Stimulated activated naive CD4-positive, alpha-beta T cell treated with Interleukin-2 at 50 U/mL for 16 hours (primary cell): ENCODE results near the gene BSND.
"Not testable (repeated sequence)": the region's sequence is repeated elsewhere in the genome, so short reads cannot be mapped to it uniquely, and the experiment has no call there.

Source experiments
- DNase-seq: peaks from one replicate; lab custom pipeline; 2025; lab: John Stamatoyannopoulos, UW

The BSND gene

DNA sequence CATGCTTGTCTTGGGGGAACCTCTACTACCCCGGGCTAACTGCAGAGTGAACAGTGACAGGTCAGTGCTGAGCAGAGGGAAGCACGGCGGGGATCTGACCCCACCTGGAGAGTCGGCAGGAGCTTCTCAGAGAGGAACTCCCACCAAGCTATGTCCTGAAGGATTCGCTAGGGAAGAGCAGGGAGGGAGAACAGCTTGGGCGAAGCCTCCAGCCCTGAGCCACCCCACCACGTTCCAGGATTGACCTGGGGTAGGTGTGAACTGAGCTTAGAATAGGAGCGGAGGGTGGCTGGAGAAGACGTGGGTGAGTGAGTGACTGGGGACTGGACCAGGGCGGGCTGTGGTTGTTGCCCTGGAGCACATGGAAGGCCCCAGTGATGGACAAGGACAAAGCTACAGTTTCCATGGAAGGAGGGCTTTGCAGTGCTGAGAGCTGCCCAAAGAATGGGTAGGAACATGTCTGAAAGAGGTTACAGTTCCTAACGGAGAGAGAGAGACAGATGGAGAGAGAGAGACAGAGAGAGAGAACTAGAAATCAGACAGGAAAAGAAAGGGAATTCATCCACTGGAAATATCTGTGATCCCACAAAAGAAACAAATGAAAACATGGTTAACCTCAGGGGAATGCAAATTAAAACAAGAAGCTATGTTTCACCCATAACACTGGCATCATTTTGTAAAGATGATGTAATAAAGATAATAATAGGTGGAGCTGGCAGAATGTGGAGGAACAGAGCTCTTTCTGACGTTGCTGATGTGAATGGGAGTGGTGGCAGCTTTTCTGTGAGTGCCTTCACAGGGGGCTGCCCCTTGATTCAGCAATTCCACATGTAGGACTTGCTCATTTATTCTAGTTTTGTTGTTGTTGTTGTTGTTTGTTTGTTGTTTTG lies 17.2 kb downstream of the BSND start:
- no peak for DNase-seq

DNA sequence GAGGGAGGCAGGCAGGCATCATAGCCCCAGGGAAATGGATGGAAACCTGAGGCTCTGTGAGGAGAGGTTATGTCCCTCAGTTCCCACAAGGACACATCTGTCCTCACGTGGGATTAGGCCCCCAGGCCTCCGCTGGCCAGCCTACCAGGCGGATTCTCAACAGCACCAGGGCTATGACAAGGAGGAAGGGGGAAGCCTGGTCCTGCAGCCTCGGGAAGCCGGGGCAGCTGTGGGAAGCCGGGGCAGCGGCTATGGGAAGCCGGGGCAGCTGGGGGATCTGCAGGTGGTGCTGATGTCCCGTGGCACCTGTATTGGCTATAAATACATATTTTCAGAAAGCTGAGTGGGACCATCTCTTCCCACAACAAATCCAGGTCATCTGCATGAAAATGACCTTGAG lies 19.7 kb downstream of the BSND start:
- DNase-seq: no peak

DNA sequence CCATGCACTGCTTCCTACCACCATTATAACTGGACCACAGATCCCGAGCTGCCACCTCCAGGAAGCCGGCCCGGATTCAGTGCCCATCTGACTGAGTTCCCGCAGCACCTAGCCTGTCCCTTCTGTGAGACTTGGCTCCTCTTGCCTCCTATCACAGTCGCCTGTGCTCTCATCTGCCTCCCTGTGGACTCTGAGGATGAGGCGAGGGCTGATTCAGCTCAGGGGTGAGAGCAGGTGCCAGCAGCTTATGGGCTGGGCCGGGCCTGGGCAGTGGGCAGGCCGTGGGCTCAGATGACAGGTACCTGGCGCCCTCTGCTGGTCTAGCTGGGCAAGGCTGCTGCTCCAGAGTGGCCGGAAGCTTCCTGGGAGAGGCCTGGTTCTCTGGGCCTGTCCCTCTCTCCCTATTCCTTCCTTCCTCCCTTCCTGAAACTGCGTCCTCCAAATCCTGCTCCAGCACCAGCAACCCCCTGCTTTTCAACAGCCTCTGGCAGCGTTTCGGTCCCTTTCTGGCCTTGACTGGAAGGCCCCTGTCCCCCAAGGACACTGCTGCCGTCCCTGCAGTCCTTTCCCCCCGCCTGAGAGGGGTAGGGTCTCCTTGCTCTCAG lies 23.3 kb downstream of the BSND start:
- DNase-seq: peak; percentile 51

GRCh38 chr1:55024163-55024562 lies 25.4 kb downstream of the BSND start:
- DNase-seq: not testable (repeated sequence)

DNA sequence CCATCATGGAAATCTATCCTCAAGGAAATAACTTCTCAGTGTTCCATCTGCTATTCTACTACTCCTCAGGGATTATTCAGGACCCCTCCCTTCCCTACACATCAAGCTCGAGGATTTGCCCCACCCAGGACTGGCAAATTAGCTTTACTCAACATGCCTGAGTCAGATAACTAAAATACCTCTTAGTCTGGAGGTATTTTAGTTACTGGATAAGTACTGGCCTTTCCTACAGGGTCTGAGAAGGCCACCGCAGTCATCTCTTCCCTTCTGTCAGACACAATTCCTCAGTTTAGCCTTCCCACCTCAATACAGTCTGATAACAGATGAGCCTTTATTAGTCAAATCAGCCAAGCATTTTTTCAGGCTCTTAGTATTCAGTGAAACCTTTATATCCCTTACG lies 27.9 kb downstream of the BSND start:
- DNase-seq: not testable (repeated sequence)

- DNase-seq: not testable (repeated sequence)
Observed at GRCh38 chr1:55031098-55031497, 32.4 kb downstream of the BSND start.

DNA sequence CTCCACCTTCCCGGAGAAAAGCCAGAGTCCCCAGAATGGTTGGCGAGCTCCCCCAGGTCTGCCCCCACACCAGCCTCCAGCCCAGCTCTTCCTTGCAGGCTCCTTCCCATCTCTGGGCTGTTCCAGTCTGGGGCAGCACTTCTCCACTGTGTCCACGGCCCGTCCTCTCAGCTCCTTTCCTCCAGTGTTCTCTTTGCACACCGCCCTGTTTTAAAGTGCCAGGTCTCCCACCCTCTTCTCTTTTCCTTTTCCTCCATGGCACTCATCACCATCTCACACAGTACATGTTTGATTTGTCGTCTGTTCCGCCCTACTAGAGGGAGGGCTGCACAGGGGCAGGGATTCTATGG lies 34.5 kb downstream of the BSND start:
- no peak for DNase-seq

- DNase-seq: no peak
Observed at GRCh38 chr1:55034476-55035133, 35.9 kb downstream of the BSND start.

DNA sequence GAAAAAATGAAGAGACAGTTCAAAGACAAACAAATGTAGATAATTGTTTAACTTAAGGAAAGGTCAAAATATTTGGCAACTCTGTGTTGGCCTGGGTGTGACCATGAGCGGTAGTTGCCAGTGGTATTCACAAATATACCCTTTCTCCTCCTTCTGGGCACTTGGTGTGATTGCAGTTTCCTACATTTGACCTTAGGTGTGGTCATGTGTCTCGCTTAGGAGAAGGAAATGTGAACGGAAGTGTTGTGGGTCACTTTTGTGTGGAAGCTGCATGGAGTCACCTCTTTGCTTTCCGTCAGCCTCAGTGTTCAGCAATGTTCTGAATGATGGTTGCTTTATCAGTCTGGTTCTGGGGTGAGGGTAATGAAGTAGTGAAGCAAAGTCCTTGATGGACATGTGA lies 37.2 kb downstream of the BSND start:
- DNase-seq: no peak

DNA sequence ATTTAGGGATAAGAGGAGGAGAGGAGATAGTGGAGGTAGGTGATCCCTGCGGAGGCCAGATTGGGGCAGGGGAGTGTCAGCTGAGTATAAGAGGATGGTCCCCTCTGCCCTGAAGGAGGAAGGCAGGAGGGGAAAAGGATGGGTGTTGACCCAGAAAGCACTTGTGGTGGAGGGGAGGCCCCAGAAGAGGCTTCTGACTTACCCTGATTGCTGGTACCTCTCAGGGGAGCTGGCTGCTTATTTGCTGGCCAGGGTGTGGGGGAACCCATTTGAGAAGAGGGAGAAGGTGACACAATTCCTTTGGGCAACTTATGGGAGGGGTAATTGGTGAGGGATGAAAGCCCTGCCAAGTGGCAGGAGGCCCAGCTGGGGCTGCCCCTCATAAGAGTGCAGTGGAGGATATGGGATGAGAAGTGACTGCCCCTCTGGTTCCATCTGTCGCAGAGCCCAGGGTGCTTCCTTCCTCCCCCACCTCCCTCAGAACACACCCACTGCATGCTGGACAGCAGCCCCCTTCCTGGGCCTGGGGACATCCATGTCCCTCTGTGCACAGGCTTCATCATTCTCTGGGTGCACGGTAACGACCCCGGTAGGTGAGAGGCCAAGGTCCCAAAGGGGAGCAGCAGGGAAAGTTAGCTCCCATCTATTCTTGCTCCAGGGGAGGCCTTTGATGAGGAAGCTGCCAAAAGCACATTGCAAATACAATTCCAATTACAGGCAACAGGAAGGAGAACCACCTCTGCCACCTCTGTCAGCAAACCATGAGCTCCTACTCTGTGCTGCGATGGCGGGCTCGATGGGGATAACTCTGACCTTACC lies 39.2 kb downstream of the BSND start:
- no peak for DNase-seq

GRCh38 chr1:55038552-55038838 lies 39.8 kb downstream of the BSND start:
- no peak for DNase-seq

DNA sequence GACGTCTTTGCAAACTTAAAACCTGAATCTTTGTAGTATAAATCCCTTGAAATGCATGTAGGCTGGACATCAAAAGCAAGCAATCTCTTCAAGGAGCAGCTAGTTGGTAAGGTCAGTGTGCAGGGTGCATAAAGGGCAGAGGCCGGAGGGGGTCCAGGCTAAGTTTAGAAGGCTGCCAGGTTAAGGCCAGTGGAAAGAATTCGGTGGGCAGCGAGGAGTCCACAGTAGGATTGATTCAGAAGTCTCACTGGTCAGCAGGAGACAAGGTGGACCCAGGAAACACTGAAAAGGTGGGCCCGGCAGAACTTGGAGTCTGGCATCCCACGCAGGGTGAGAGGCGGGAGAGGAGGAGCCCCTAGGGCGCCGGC lies 40.2 kb downstream of the BSND start:
- DNase-seq: no peak

DNA sequence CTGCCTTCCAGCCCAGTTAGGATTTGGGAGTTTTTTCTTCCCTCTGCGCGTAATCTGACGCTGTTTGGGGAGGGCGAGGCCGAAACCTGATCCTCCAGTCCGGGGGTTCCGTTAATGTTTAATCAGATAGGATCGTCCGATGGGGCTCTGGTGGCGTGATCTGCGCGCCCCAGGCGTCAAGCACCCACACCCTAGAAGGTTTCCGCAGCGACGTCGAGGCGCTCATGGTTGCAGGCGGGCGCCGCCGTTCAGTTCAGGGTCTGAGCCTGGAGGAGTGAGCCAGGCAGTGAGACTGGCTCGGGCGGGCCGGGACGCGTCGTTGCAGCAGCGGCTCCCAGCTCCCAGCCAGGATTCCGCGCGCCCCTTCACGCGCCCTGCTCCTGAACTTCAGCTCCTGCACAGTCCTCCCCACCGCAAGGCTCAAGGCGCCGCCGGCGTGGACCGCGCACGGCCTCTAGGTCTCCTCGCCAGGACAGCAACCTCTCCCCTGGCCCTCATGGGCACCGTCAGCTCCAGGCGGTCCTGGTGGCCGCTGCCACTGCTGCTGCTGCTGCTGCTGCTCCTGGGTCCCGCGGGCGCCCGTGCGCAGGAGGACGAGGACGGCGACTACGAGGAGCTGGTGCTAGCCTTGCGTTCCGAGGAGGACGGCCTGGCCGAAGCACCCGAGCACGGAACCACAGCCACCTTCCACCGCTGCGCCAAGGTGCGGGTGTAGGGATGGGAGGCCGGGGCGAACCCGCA lies 40.8 kb downstream of the BSND start, which contains the start of gene PCSK9:
PCSK9 (plus strand) TSS at position 207 of the 741 bp plus-strand sequence; CDS start at position 497, 290 bp downstream.
- DNase-seq: no peak

DNA sequence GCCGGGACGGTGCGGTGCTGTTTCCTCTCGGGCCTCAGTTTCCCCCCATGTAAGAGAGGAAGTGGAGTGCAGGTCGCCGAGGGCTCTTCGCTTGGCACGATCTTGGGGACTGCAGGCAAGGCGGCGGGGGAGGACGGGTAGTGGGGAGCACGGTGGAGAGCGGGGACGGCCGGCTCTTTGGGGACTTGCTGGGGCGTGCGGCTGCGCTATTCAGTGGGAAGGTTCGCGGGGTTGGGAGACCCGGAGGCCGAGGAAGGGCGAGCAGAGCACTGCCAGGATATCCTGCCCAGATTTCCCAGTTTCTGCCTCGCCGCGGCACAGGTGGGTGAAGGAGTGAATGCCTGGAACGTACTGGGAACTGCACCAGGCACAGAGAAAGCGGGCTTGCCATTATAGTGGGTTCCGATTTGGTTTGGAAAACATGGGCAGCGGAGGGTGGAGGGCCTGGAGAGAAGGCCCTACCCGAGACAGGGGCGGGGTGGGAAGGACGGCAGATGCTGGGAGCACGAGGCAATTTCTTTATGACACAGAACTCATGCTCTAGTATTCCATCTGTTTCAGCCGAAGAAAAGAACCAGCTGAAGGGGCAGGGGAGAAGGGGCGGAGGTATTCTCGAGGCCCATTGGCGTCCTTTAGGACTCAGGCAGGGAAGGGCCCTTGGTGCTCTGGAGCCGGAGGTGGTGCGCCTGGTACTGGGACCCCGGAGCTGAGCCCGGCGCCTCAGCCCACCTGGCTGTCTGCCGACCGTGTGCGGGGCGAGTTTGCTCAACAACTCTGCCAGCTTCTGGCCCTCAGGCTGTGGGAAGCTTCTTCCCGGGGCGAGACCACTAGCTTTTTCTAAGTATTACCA lies 41.6 kb downstream of the BSND start:
- DNase-seq: no peak

GRCh38 chr1:55040933-55041494 lies 42.3 kb downstream of the BSND start:
- DNase-seq: no peak

DNA sequence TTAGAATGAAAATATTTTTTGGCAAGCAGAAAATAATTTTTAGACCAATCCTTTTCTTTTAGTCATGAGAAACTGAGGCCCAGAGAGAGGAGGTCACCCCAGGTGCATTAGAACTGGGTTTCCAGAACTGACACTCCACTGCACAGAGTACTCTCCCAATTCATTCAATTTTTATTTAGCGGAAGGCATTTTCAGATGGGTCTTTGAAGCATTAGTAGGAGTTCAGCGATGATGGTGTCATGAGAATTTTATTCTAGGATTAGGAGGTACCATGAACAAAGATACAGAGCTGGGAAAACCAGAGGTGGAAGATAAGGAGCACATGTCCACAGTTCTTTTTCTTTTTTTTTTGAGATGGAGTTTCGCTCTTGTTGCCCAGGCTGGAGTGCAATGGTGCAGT lies 42.9 kb downstream of the BSND start:
- no peak for DNase-seq

GRCh38 chr1:55043011-55043410 lies 44.3 kb downstream of the BSND start:
- DNase-seq: no peak

- DNase-seq: no peak
Observed at GRCh38 chr1:55043726-55044125, 45.0 kb downstream of the BSND start.

GRCh38 chr1:55044617-55045397 lies 46.1 kb downstream of the BSND start:
- DNase-seq: no peak

DNA sequence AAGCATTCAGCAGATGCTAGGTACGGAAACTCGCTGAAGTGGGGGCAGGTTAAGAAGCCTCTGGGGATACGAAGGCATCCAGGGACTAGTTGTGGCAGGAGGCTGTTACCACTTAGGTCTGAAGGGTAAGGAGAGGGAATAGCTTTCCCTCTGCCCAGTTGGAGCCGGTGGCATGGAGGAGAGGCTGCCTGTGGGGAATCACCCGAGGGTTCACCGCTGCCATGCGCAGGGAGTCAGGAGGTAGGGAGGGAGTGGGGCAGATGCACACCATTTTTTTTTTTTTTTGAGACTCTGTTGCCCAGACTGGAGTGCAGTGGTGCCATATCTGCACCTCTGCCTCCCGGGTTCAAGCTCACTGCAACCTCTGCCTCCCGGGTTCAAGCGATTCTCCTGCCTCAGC lies 46.7 kb downstream of the BSND start:
- no peak for DNase-seq
